Measurements from ENCODE around the gene RNF144B.
A peak's percentile ranks its signal among the peaks of the same experiment; 100 is the strongest.

The RNF144B gene

GRCh38 chr6:18503206-18503592, 116.0 kb downstream of the RNF144B start:
- Mint-ChIP-seq H3K4me3 (no peak overlapping the region), H3K36me3 (ENCODE audit: low read depth) (no peaks in the 10 kb centered on the region), H3K9me3 (no peaks in the 10 kb centered on the region), H3K27me3 (peaks cover 14% of the 10 kb centered on the region), H3K4me1 (ENCODE audit: low read depth) (peaks cover 4% of the 10 kb centered on the region), H3K27ac (no peak overlapping the region)
- DNase-seq = no peak

DNA sequence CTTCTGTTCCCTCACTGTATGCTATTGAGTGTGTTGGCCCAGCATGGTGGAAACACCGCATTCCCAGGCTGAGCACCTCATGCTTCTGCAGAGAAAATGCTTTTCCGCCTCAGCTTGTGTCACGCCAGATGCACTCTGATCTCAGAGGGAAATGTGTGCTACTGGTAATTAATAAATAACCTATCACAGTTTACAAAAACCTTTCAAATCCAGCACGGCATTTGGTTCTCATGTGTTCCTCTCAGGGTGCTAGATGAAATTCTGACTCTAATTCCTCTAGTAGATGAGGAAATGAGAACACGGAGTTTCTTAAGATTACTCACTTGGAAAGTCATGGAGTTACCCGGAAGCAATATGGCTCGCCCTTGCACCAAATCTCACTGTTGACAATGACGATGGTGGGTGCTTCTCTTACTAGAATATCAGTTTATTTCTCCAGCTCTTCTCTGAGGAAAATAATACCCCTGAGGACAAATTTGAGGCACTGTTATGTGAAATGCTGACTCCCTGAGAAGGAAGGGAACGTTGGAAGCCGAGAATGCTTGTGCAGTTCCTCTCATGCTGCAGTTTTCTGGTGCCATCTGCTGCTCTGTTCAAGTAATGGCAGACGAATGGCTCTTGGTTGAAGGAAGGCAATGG, 116.6 kb downstream of the RNF144B start:
- Mint-ChIP-seq H3K4me1 (ENCODE audit: low read depth) (peaks cover 4% of the 10 kb centered on the region), H3K27ac (peak overlapping the region; percentile 9), H3K36me3 (ENCODE audit: low read depth) (no peaks in the 10 kb centered on the region), H3K9me3 (no peaks in the 10 kb centered on the region), H3K27me3 (peaks cover 13% of the 10 kb centered on the region), H3K4me3 (no peak overlapping the region)
- no peak for DNase-seq

- Mint-ChIP-seq H3K4me3 (no peak overlapping the region), H3K9me3 (no peaks in the 10 kb centered on the region), H3K4me1 (ENCODE audit: low read depth) (peaks cover 4% of the 10 kb centered on the region), H3K27me3 (peaks cover 12% of the 10 kb centered on the region), H3K27ac (no peak overlapping the region), H3K36me3 (ENCODE audit: low read depth) (no peaks in the 10 kb centered on the region)
- no peak for DNase-seq
Measured at GRCh38 chr6:18504232-18504596, 117.1 kb downstream of the RNF144B start.

DNA sequence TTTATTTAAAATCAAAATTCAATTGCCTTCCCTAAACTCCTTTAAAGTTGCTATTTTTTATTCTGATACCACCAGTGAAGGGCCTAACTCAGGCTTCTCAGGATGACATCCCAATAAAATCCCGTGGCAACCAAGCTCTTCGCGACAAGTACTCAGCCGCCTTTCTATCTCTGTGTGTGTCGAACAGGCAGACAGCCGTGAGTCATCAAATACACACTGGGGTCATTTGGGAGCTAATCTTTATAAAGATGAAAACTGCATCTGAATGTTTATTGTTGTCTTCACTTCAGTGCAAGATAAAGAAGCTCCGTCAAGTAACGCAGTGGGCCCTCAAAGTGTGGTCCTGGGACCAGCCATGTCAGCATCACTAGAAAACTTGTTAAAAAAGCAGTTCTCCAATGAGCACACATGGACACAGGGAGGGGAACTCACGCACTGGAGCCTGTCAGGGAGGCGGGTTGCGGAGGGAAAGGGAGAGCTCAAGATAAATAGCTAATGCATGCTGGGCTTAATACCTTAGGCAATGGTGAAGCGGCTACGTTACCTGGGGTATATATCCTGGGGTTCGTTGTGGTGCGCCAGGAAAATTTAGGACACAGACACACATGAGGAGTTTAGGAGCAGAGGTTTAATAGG, 119.3 kb downstream of the RNF144B start:
- H3K4me3 Mint-ChIP-seq = no peak overlapping the region
- DNase-seq = no peak
- no peaks in the 10 kb centered on the region for H3K36me3 Mint-ChIP-seq (ENCODE audit: low read depth)
- no peak overlapping the region for H3K27ac Mint-ChIP-seq
- H3K27me3 Mint-ChIP-seq = peaks cover 10% of the 10 kb centered on the region
- peaks cover 20% of the 10 kb centered on the region for H3K4me1 Mint-ChIP-seq (ENCODE audit: low read depth)
- no peaks in the 10 kb centered on the region for H3K9me3 Mint-ChIP-seq

DNA sequence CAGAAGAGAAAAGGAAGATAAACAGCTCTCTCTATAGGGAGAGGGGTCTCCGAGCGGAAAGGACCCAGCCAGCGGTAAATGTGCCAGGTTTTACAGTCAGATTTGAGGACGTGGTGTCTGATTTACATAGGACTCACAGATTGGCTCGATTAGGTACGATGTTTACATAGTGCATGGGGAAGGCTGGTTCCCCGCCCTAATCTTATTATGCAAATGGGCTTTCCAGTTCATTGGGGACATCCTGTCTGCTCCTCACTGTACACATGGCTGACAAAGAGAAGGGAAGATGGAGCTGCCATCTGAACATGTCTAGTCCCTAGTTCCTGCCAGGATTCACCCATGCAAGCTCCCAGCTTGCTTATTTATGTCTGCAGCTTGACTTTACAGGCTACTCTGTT, 119.9 kb downstream of the RNF144B start:
- H3K4me3 Mint-ChIP-seq = no peak overlapping the region
- H3K27me3 Mint-ChIP-seq = peaks cover 10% of the 10 kb centered on the region
- H3K27ac Mint-ChIP-seq = no peak overlapping the region

GRCh38 chr6:18507561-18507960, 120.4 kb downstream of the RNF144B start:
- DNase-seq = no peak
- H3K4me3 Mint-ChIP-seq = no peak overlapping the region
- no peaks in the 10 kb centered on the region for H3K36me3 Mint-ChIP-seq (ENCODE audit: low read depth)
- no peaks in the 10 kb centered on the region for H3K9me3 Mint-ChIP-seq
- no peak overlapping the region for H3K27ac Mint-ChIP-seq
- H3K27me3 Mint-ChIP-seq = peaks cover 12% of the 10 kb centered on the region
- H3K4me1 Mint-ChIP-seq (ENCODE audit: low read depth) = peaks cover 26% of the 10 kb centered on the region

More for the DNA sequence above, 119.9 kb downstream of the RNF144B start:
- no peak for DNase-seq
- Mint-ChIP-seq H3K4me1 (ENCODE audit: low read depth) (peaks cover 22% of the 10 kb centered on the region), H3K9me3 (no peaks in the 10 kb centered on the region), H3K36me3 (ENCODE audit: low read depth) (no peaks in the 10 kb centered on the region)

GRCh38 chr6:18509871-18510643, 122.9 kb downstream of the RNF144B start:
- H3K9me3 Mint-ChIP-seq = no peaks in the 10 kb centered on the region
- peaks cover 5% of the 10 kb centered on the region for H3K27me3 Mint-ChIP-seq
- DNase-seq = no peak
- peaks cover 46% of the 10 kb centered on the region for H3K4me1 Mint-ChIP-seq (ENCODE audit: low read depth)
- no peaks in the 10 kb centered on the region for H3K36me3 Mint-ChIP-seq (ENCODE audit: low read depth)
- H3K27ac Mint-ChIP-seq = peak overlapping the region; percentile 85
- H3K4me3 Mint-ChIP-seq = no peak overlapping the region

DNA sequence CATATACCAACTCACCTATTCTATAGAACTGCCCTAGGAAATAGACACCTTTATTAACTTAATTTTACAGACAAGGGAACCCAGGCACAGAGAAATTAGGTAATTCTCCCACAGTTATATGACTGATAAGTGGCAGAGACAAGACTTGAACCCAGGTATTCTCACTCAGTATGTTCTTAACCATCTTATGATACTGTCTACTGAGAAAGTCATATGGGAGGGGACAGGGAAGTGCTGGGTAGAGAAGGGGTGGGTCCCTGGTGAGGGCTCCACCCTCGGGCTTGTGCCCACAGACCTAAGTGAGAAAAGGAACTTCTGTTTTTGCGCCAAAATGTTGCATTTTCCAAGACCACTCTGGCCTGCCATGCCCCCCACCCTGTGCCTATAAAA, 123.5 kb downstream of the RNF144B start:
- Mint-ChIP-seq H3K27ac (peak overlapping the region; percentile 85), H3K4me1 (ENCODE audit: low read depth) (peaks cover 46% of the 10 kb centered on the region), H3K9me3 (no peaks in the 10 kb centered on the region), H3K36me3 (ENCODE audit: low read depth) (no peaks in the 10 kb centered on the region), H3K27me3 (peaks cover 5% of the 10 kb centered on the region), H3K4me3 (no peak overlapping the region)
- DNase-seq = no peak

DNA sequence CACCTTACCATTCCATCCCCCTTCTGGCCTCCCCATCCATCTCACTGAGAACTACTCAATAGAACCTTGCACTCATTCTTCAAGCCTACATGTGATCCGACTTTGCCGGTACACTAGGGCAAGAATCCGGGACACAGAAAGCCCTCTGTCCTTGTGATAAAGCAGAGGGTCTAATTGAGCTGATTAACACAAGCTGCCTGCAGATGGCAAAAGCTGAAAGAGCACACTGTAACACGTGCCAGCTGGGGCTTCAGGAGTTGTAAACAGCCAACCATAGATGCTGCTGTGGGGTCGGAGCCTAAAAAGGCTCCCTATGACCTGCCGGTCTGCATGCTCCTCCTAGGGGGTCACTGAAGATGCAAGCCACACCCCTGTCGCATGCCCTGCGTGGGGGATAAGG, 124.1 kb downstream of the RNF144B start:
- no peaks in the 10 kb centered on the region for H3K36me3 Mint-ChIP-seq (ENCODE audit: low read depth)
- H3K4me3 Mint-ChIP-seq = no peak overlapping the region
- no peak for DNase-seq
- peaks cover 5% of the 10 kb centered on the region for H3K27me3 Mint-ChIP-seq
- peaks cover 46% of the 10 kb centered on the region for H3K4me1 Mint-ChIP-seq (ENCODE audit: low read depth)
- no peak overlapping the region for H3K27ac Mint-ChIP-seq
- H3K9me3 Mint-ChIP-seq = no peaks in the 10 kb centered on the region

DNA sequence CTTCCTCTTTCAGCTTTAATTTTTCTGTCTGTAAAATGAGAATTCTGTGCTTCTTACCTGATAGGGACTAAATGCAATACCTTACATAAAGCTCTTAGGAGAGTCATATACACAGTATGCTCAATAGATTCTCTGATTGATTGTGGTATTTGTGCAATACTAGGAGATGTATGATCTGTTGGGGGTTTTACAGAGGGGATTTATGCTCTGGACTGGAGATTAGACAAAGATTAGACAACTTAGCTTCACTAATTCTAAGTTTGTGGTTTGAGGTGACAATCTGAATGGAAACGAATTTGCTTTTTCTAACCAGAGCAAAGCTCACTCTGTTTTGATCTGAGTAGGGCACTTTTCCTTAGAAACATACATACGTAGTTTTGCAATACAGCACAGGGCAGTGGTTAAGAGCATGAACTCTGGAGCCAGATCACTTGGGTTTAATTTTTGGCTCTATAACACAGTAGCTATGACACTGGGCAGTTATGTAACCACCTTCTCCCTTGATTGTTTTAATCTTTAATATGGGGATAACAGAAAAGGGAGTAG, 126.2 kb downstream of the RNF144B start:
- Mint-ChIP-seq H3K27ac (peak overlapping the region; percentile 35), H3K36me3 (ENCODE audit: low read depth) (no peaks in the 10 kb centered on the region), H3K9me3 (no peaks in the 10 kb centered on the region), H3K4me3 (no peak overlapping the region), H3K27me3 (peaks cover 13% of the 10 kb centered on the region), H3K4me1 (ENCODE audit: low read depth) (peaks cover 46% of the 10 kb centered on the region)
- no peak for DNase-seq

- DNase-seq = no peak
- Mint-ChIP-seq H3K9me3 (no peaks in the 10 kb centered on the region), H3K27ac (no peak overlapping the region), H3K27me3 (peaks cover 17% of the 10 kb centered on the region), H3K4me3 (no peak overlapping the region), H3K4me1 (ENCODE audit: low read depth) (peaks cover 46% of the 10 kb centered on the region), H3K36me3 (ENCODE audit: low read depth) (no peaks in the 10 kb centered on the region)
Measured at GRCh38 chr6:18514180-18514579, 127.0 kb downstream of the RNF144B start.

- DNase-seq = no peak
- H3K4me1 Mint-ChIP-seq (ENCODE audit: low read depth) = peaks cover 32% of the 10 kb centered on the region
- no peaks in the 10 kb centered on the region for H3K36me3 Mint-ChIP-seq (ENCODE audit: low read depth)
- H3K27ac Mint-ChIP-seq = no peak overlapping the region
- peaks cover 17% of the 10 kb centered on the region for H3K27me3 Mint-ChIP-seq
- no peaks in the 10 kb centered on the region for H3K9me3 Mint-ChIP-seq
- no peak overlapping the region for H3K4me3 Mint-ChIP-seq
Measured at GRCh38 chr6:18515767-18516166, 128.6 kb downstream of the RNF144B start.
